Neural progenitor cell (in vitro differentiated cells): ENCODE results near the gene ANXA1.

Experiments used
- CTCF ChIP-seq: fragments of 200-600 bp; sonication (generic); IDR thresholded peaks from 2 replicates; pipeline ENCODE4 v1.5.1; 2017; ENCODE audit warnings: antibody characterized with exemption, mild to moderate bottlenecking
- EZH2 ChIP-seq: fragments of 200-600 bp; sonication (generic); IDR thresholded peaks from 2 replicates; pipeline ENCODE4 v1.6.1; 2017; ENCODE audit warnings: antibody characterized with exemption, mild to moderate bottlenecking, moderate library complexity
- EZH2phosphoT487 ChIP-seq: fragments of 200-600 bp; sonication (generic); IDR thresholded peaks from 2 replicates; pipeline ENCODE4 v1.6.1; 2017; ENCODE audit warnings: antibody characterized with exemption

GRCh38 chr9:73121375-73121935, 30.2 kb upstream of the ANXA1 start:
- TF ChIP-seq CTCF (no peak), EZH2 (no peak), EZH2phosphoT487 (no peak)
